GM23338 (cell line): ENCODE data around the gene MYO5B. TPM values are rescaled to one million over a fixed set of nuclear protein-coding genes. Genes with fewer than 3 reads are reported as not detected.
"Not testable (repeated sequence)": the region's sequence is repeated elsewhere in the genome, so short reads cannot be mapped to it uniquely, and the experiment has no call there.

Experiments used
- ATAC-seq: fragments of 200-7000 bp; cut with Tn5 transposase; 3 replicates; pipeline ENCODE4 v1.9.1; 2020
- DNase-seq: peaks from one replicate; pipeline ENCODE4 v3.0.0-alpha.2; 2015; ENCODE audit warnings: low spot score
- H2AFZ ChIP-seq: fragments of 200-600 bp; sonication (generic); 2 replicates; pipeline ENCODE4 v1.8.0; 2016; ENCODE audit warnings: antibody characterized with exemption, mild to moderate bottlenecking, moderate library complexity
- H3F3A ChIP-seq: fragments of 200-600 bp; sonication (generic); replicated peaks from 2 replicates; pipeline ENCODE4 v1.8.0; 2017; ENCODE audit warnings: antibody characterized with exemption, mixed run types, low read depth
- H3K27ac ChIP-seq: fragments of 200-600 bp; sonication (generic); 2 replicates; pipeline ENCODE4 v1.6.1; 2016; ENCODE audit warnings: low read depth
- H3K27me3 ChIP-seq: fragments of 200-600 bp; sonication (generic); 2 replicates; pipeline ENCODE4 v1.8.0; 2016; ENCODE audit warnings: mild to moderate bottlenecking, mixed run types, moderate library complexity; ENCODE audit not compliant: insufficient read depth
- H3K36me3 ChIP-seq: fragments of 200-600 bp; sonication (generic); 2 replicates; pipeline ENCODE4 v1.8.0; 2016; ENCODE audit warnings: mild to moderate bottlenecking; ENCODE audit not compliant: insufficient read depth
- H3K4me1 ChIP-seq: fragments of 200-600 bp; sonication (generic); 2 replicates; pipeline ENCODE4 v1.8.0; 2016; ENCODE audit warnings: mild to moderate bottlenecking, moderate library complexity; ENCODE audit not compliant: insufficient read depth
- H3K4me2 ChIP-seq: fragments of 200-600 bp; sonication (generic); 2 replicates; pipeline ENCODE4 v1.7.1; 2017; ENCODE audit warnings: mixed run types
- H3K4me3 ChIP-seq: fragments of 200-600 bp; sonication (generic); 2 replicates; pipeline ENCODE4 v1.6.1; 2016; ENCODE audit warnings: mixed run types
- H3K79me2 ChIP-seq: fragments of 200-600 bp; sonication (generic); replicated peaks from 2 replicates; pipeline ENCODE4 v1.8.0; 2017; ENCODE audit warnings: mild to moderate bottlenecking; ENCODE audit not compliant: insufficient read depth
- H3K9me2 ChIP-seq: fragments of 200-600 bp; sonication (generic); 2 replicates; pipeline ENCODE4 v1.8.0; 2017; ENCODE audit not compliant: insufficient read depth
- H4K20me1 ChIP-seq: fragments of 200-600 bp; sonication (generic); replicated peaks from 2 replicates; pipeline ENCODE4 v1.8.0; 2017; ENCODE audit warnings: mild to moderate bottlenecking; ENCODE audit not compliant: insufficient read depth
- H3K27ac Mint-ChIP-seq: 2 replicates; pipeline ENCODE4 v1.8.0; 2020; ENCODE audit warnings: inconsistent platforms, mild to moderate bottlenecking, moderate library complexity, mixed read lengths
- H3K27me3 Mint-ChIP-seq: 3 replicates; pipeline ENCODE4 v1.8.0; 2022; ENCODE audit warnings: low read depth, mild to moderate bottlenecking, moderate library complexity, mixed read lengths, inconsistent platforms; ENCODE audit not compliant: insufficient read depth, poor library complexity
- H3K36me3 Mint-ChIP-seq: 3 replicates; pipeline ENCODE4 v1.8.0; 2021; ENCODE audit warnings: low read depth, mild to moderate bottlenecking, inconsistent platforms, moderate library complexity, mixed read lengths
- H3K4me1 Mint-ChIP-seq: 3 replicates; pipeline ENCODE4 v1.8.0; 2020; ENCODE audit warnings: mild to moderate bottlenecking, inconsistent platforms, mixed read lengths
- H3K4me3 Mint-ChIP-seq: 3 replicates; pipeline ENCODE4 v1.8.0; 2021; ENCODE audit warnings: moderate library complexity, mild to moderate bottlenecking, inconsistent platforms, mixed read lengths
- H3K9me3 Mint-ChIP-seq: 3 replicates; pipeline ENCODE4 v1.8.0; 2020; ENCODE audit warnings: moderate library complexity, mild to moderate bottlenecking, inconsistent platforms, mixed read lengths
- CREB1 ChIP-seq: fragments of 250-450 bp; sonication (Bioruptor Pico); IDR thresholded peaks from 2 replicates; pipeline ENCODE4 v1.5.0; 2020; ENCODE audit warnings: low read depth, mild to moderate bottlenecking, moderate library complexity
- CTCF ChIP-seq, 2 experiments: fragments of 200-600 bp in 1 of 2; sonication (generic) in 1 of 2; conservative IDR thresholded peaks; 2 replicates each; pipeline versions ENCODE4 v1.5.1 to v1.6.1; 2016 to 2017; ENCODE audit warnings: antibody characterized with exemption in 2 of 2, low read depth in 2 of 2, mild to moderate bottlenecking in 2 of 2, moderate library complexity in 1 of 2
- EZH2 ChIP-seq: fragments of 200-600 bp; sonication (generic); IDR thresholded peaks from one replicate; pipeline ENCODE4 v1.8.0; 2017; ENCODE audit warnings: antibody characterized with exemption, mild to moderate bottlenecking, low read depth; ENCODE audit not compliant: unreplicated experiment
- EZH2phosphoT487 ChIP-seq: fragments of 200-600 bp; sonication (generic); IDR thresholded peaks from one replicate; pipeline ENCODE4 v1.8.1; 2018; ENCODE audit warnings: antibody characterized with exemption; ENCODE audit not compliant: unreplicated experiment
- JUNB ChIP-seq: IDR thresholded peaks from one replicate; pipeline ENCODE4 v1.6.1; 2016; ENCODE audit warnings: antibody characterized with exemption; ENCODE audit not compliant: unreplicated experiment
- NANOG ChIP-seq: IDR thresholded peaks from 2 replicates; pipeline ENCODE4 v1.6.1; 2016; ENCODE audit warnings: antibody characterized with exemption, borderline replicate concordance
- POLR2AphosphoS5 ChIP-seq: IDR thresholded peaks from 2 replicates; pipeline ENCODE4 v1.6.1; 2016; ENCODE audit warnings: antibody characterized with exemption, low read depth
- STAT1 ChIP-seq: IDR thresholded peaks from one replicate; pipeline ENCODE4 v1.6.1; 2016; ENCODE audit warnings: antibody characterized with exemption; ENCODE audit not compliant: unreplicated experiment
- ZNF114 ChIP-seq: fragments of 250-450 bp; sonication (Bioruptor Pico); IDR thresholded peaks from 2 replicates; pipeline ENCODE4 v1.5.0; 2020; ENCODE audit warnings: mild to moderate bottlenecking, moderate library complexity
- ZNF331 ChIP-seq: fragments of 250-450 bp; sonication (Bioruptor Pico); IDR thresholded peaks from 2 replicates; pipeline ENCODE4 v1.5.0; 2020; ENCODE audit warnings: low read depth, mild to moderate bottlenecking, moderate library complexity
- polyA plus RNA-seq: library from polyadenylated mRNA; unstranded; fragments of >200 nt; fragmentation: Nextera tagmentation; extraction: Ambion mirVana; gene quantifications from 2 replicates; pipeline ENCODE4 v1.2.1, GENCODE V29; 2016
- total RNA-seq: library from RNA; depleted of rRNA; stranded (reverse); fragments of >200 nt; shearing (Covaris generic); gene quantifications from 2 replicates; pipeline ENCODE4 v1.2.3, GENCODE V29; 2014
- TF ChIP-seq, protein P1 (sequence below): IDR thresholded peaks from one replicate; pipeline ENCODE4 v1.6.1; 2018; ENCODE audit warnings: antibody characterized with exemption; ENCODE audit not compliant: unreplicated experiment
- TF ChIP-seq, protein P2 (sequence below): IDR thresholded peaks from 2 replicates; pipeline ENCODE4 v1.6.1; 2016; ENCODE audit warnings: antibody characterized with exemption

MYO5B gene
- total and polyA plus RNA-seq, 2 experiments from 2014 or later = 3.2 to 19.1 TPM

DNA sequence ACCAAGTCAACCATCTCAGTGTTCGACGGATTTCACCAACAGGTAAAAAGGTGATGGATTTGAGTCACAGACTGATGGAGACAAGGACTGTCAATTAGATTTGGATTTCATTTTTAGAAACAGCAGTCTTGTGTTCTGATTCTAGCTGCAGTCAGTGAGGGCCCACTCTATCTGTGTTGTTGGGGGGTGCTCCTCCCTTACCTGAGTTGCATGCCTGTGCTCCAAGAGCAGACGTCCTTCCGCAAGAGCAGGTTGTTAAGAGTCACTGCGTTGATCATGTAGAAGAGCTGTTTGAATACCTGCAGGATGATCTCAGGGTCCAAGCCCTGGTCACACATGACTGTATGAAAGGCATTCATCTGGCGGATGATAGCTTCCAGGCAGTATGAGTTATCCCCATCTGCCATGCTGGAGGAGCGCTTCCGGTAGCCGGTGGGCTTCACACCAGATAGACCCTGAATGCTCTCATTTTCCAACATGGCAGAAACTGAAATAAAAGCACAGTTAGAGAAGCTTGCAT lies 357.6 kb downstream of the MYO5B start:
- not testable (repeated sequence) for H3F3A ChIP-seq, H3K9me2 ChIP-seq, H3K27ac Mint-ChIP-seq, H2AFZ ChIP-seq, H3K27me3 ChIP-seq, H3K27ac ChIP-seq, DNase-seq, H3K27me3 Mint-ChIP-seq, H3K36me3 ChIP-seq, H4K20me1 ChIP-seq, H3K4me1 Mint-ChIP-seq, H3K36me3 Mint-ChIP-seq, H3K4me3 ChIP-seq, ATAC-seq, H3K9me3 Mint-ChIP-seq, H3K4me2 ChIP-seq, H3K4me1 ChIP-seq, H3K79me2 ChIP-seq, H3K4me3 Mint-ChIP-seq

DNA sequence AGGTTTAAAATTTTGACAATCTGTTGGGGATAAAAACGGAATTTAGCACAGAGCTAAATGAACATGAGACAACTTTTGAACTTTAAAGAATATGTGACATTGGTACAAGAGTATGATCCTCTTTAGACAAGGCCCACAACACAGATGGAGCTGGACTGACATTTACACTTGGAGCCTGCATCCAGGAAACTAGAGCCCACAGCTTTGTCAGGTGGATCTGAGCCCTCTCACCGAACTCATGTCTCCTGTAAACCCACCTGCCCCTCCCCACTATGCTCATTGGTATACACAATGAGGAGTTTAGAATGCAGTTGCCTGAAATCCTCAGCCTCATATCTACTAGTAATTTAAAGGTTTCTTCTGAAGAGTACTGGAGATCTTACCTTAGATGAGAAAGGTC lies 359.5 kb downstream of the MYO5B start:
- Histone ChIP-seq H3F3A (no peaks in the 10 kb centered on the region), H3K27me3 (no peaks in the 10 kb centered on the region), H3K4me2 (no peak overlapping the region), H3K4me1 (no peaks in the 10 kb centered on the region), H3K27ac (no peak overlapping the region), H3K9me2 (no peaks in the 10 kb centered on the region), H4K20me1 (no peaks in the 10 kb centered on the region), H3K36me3 (no peaks in the 10 kb centered on the region), H3K4me3 (no peak overlapping the region), H2AFZ (no peak overlapping the region), H3K79me2 (no peaks in the 10 kb centered on the region)
- Mint-ChIP-seq H3K36me3 (no peaks in the 10 kb centered on the region; the same call in 2 of the 3 replicates), H3K27ac (no peak overlapping the region), H3K4me1 (no peaks in the 10 kb centered on the region), H3K27me3 (no peaks in the 10 kb centered on the region), H3K9me3 (no peaks in the 10 kb centered on the region), H3K4me3 (no peak overlapping the region)
- TF ChIP-seq ZNF114 (CRISPR knock-in tag) = no peak
- no peak for TF ChIP-seq EZH2
- TF ChIP-seq POLR2AphosphoS5 = no peak
- ATAC-seq (no peak), DNase-seq (no peak)

- Mint-ChIP-seq H3K36me3 (peaks cover under 1% of the 10 kb centered on the region; the same call in 2 of the 3 replicates), H3K27ac (no peak overlapping the region), H3K27me3 (no peaks in the 10 kb centered on the region), H3K9me3 (peaks cover 10% of the 10 kb centered on the region; the same call in 2 of the 3 replicates), H3K4me1 (no peaks in the 10 kb centered on the region), H3K4me3 (no peak overlapping the region)
- Histone ChIP-seq H3K4me2 (no peak overlapping the region), H3K79me2 (no peaks in the 10 kb centered on the region), H3K27me3 (no peaks in the 10 kb centered on the region), H4K20me1 (no peaks in the 10 kb centered on the region), H3K27ac (no peak overlapping the region), H3K4me1 (no peaks in the 10 kb centered on the region), H3K36me3 (no peaks in the 10 kb centered on the region), H3K9me2 (no peaks in the 10 kb centered on the region), H2AFZ (no peak overlapping the region), H3F3A (no peaks in the 10 kb centered on the region), H3K4me3 (no peak overlapping the region)
- no peak for ATAC-seq
- DNase-seq = no peak
- TF ChIP-seq, protein P1, sequence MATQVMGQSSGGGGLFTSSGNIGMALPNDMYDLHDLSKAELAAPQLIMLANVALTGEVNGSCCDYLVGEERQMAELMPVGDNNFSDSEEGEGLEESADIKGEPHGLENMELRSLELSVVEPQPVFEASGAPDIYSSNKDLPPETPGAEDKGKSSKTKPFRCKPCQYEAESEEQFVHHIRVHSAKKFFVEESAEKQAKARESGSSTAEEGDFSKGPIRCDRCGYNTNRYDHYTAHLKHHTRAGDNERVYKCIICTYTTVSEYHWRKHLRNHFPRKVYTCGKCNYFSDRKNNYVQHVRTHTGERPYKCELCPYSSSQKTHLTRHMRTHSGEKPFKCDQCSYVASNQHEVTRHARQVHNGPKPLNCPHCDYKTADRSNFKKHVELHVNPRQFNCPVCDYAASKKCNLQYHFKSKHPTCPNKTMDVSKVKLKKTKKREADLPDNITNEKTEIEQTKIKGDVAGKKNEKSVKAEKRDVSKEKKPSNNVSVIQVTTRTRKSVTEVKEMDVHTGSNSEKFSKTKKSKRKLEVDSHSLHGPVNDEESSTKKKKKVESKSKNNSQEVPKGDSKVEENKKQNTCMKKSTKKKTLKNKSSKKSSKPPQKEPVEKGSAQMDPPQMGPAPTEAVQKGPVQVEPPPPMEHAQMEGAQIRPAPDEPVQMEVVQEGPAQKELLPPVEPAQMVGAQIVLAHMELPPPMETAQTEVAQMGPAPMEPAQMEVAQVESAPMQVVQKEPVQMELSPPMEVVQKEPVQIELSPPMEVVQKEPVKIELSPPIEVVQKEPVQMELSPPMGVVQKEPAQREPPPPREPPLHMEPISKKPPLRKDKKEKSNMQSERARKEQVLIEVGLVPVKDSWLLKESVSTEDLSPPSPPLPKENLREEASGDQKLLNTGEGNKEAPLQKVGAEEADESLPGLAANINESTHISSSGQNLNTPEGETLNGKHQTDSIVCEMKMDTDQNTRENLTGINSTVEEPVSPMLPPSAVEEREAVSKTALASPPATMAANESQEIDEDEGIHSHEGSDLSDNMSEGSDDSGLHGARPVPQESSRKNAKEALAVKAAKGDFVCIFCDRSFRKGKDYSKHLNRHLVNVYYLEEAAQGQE = no peak
- TF ChIP-seq ZNF331 (CRISPR knock-in tag) (no peak), JUNB (no peak), CTCF (conservative IDR thresholded peaks at IDR 0.05; ENCODE audit: low read depth in 2 of 2) (no peak), CREB1 (CRISPR knock-in tag) (no peak), EZH2phosphoT487 (no peak), EZH2 (no peak), POLR2AphosphoS5 (no peak), STAT1 (no peak), NANOG (no peak), ZNF114 (CRISPR knock-in tag) (no peak)
- TF ChIP-seq, protein P2, sequence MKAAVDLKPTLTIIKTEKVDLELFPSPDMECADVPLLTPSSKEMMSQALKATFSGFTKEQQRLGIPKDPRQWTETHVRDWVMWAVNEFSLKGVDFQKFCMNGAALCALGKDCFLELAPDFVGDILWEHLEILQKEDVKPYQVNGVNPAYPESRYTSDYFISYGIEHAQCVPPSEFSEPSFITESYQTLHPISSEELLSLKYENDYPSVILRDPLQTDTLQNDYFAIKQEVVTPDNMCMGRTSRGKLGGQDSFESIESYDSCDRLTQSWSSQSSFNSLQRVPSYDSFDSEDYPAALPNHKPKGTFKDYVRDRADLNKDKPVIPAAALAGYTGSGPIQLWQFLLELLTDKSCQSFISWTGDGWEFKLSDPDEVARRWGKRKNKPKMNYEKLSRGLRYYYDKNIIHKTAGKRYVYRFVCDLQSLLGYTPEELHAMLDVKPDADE = no peak
These were observed 360.7 kb downstream of the MYO5B start for GRCh38 chr18:49834258-49834657.
